NT2/D1 (cell line): ENCODE results near the gene ANKRD22.

Experiments
- SUZ12 ChIP-seq: IDR thresholded peaks from 2 replicates; pipeline ENCODE4 v1.6.1; 2011; ENCODE audit not compliant: insufficient read length, insufficient read depth; ENCODE audit errors: extremely low read depth
- YY1 ChIP-seq: IDR thresholded peaks from 2 replicates; pipeline ENCODE4 v1.6.1; 2011; ENCODE audit not compliant: insufficient read length, insufficient read depth
- ZNF274 ChIP-seq: IDR thresholded peaks from 2 replicates; pipeline ENCODE4 v1.6.1; 2011; ENCODE audit warnings: mild to moderate bottlenecking, low read depth, low read length

DNA sequence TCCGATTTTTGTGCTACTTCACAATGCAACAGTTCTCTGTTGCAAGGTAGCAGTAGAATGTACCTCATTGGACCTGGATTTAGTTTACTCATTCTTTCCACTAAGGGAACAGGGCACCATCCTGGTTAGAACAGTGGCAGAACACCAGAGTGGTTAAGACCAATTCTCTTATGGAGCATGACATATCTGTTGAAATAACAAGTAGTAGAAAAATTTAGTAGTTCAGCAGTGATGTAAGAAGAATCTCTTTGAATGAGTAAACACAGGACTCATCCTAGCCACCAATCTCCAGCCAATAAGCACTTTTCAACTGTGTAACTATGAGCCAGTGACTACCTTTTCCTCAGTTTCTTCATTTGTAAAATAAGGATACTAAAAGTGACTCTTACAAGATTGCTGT, 2.4 kb downstream of the ANKRD22 start:
- TF ChIP-seq SUZ12 (no peak), YY1 (no peak), ZNF274 (no peak)
